DOHH2 (cell line): ENCODE results near the gene IMMP2L.

Experiments used
- H3F3A ChIP-seq: fragments of 200-600 bp; sonication (generic), shearing (Covaris generic); 2 replicates; pipeline ENCODE4 v1.6.0; 2016; ENCODE audit warnings: antibody characterized with exemption, mild to moderate bottlenecking; ENCODE audit not compliant: control insufficient read depth, insufficient read depth
- H3K27ac ChIP-seq: fragments of 200-600 bp; sonication (generic); 2 replicates; pipeline ENCODE4 v1.5.1; 2014; ENCODE audit warnings: low read depth, mild to moderate bottlenecking, low read length, moderate library complexity
- H3K27me3 ChIP-seq: fragments of 200-600 bp; sonication (generic); 2 replicates; pipeline ENCODE4 v1.6.1; 2014; ENCODE audit warnings: mild to moderate bottlenecking, low read length, mixed read lengths; ENCODE audit not compliant: control insufficient read depth
- H3K36me3 ChIP-seq: fragments of 200-600 bp; sonication (generic); 2 replicates; pipeline ENCODE4 v1.6.1; 2014; ENCODE audit warnings: mild to moderate bottlenecking, low read length, moderate library complexity, mixed read lengths; ENCODE audit not compliant: control insufficient read depth
- H3K4me1 ChIP-seq: fragments of 200-600 bp; sonication (generic); 2 replicates; pipeline ENCODE4 v1.6.1; 2014; ENCODE audit warnings: mild to moderate bottlenecking, low read length, mixed read lengths; ENCODE audit not compliant: control insufficient read depth
- H3K4me2 ChIP-seq: fragments of 200-600 bp; sonication (generic); 2 replicates; pipeline ENCODE4 v1.6.0; 2014; ENCODE audit warnings: mild to moderate bottlenecking, low read length, moderate library complexity
- H3K4me3 ChIP-seq: fragments of 200-600 bp; sonication (generic); 2 replicates; pipeline ENCODE4 v1.5.1; 2014; ENCODE audit warnings: mild to moderate bottlenecking, low read length, mixed read lengths
- H3K79me2 ChIP-seq: fragments of 200-600 bp; sonication (generic); 2 replicates; pipeline ENCODE4 v1.6.1; 2014; ENCODE audit warnings: mild to moderate bottlenecking, low read length, mixed read lengths; ENCODE audit not compliant: control insufficient read depth
- H3K9me2 ChIP-seq: fragments of 200-600 bp; sonication (generic); replicated peaks from 2 replicates; pipeline ENCODE4 v1.6.1; 2014; ENCODE audit warnings: mild to moderate bottlenecking, low read length, mixed read lengths; ENCODE audit not compliant: control insufficient read depth
- H3K9me3 ChIP-seq: fragments of 200-600 bp; sonication (generic); 2 replicates; pipeline ENCODE4 v1.6.1; 2014; ENCODE audit warnings: antibody characterized with exemption, low read length, mixed read lengths; ENCODE audit not compliant: control insufficient read depth, insufficient read depth
- H4K20me1 ChIP-seq: fragments of 200-600 bp; sonication (generic); 2 replicates; pipeline ENCODE4 v1.6.0; 2014; ENCODE audit warnings: low read depth, mild to moderate bottlenecking, antibody characterized with exemption, low read length, moderate library complexity; ENCODE audit not compliant: control insufficient read depth, insufficient read depth
- CTCF ChIP-seq: fragments of 200-600 bp; sonication (generic); IDR thresholded peaks from one replicate; pipeline ENCODE4 v1.5.1; 2014; ENCODE audit warnings: antibody characterized with exemption, mild to moderate bottlenecking, low read depth, low read length; ENCODE audit not compliant: poor library complexity, severe bottlenecking
- EZH2phosphoT487 ChIP-seq: fragments of 200-600 bp; sonication (generic); IDR thresholded peaks from 2 replicates; pipeline ENCODE4 v1.6.1; 2017; ENCODE audit warnings: borderline replicate concordance, mild to moderate bottlenecking, antibody characterized with exemption, low read length, moderate library complexity, mixed read lengths

Gene IMMP2L

GRCh38 chr7:111009526-111010040 is 552.7 kb downstream of the IMMP2L start:
- no peaks in the 10 kb centered on the region for H3K79me2 ChIP-seq
- TF ChIP-seq CTCF (no peak), EZH2phosphoT487 (no peak)

GRCh38 chr7:111006691-111007090 is 555.6 kb downstream of the IMMP2L start:
- Histone ChIP-seq H3K36me3 (no peaks in the 10 kb centered on the region), H3K79me2 (no peaks in the 10 kb centered on the region), H4K20me1 (no peaks in the 10 kb centered on the region), H3K4me1 (peaks cover 7% of the 10 kb centered on the region; the same call in 1 of the 2 replicates), H3K9me2 (no peaks in the 10 kb centered on the region), H3K9me3 (no peaks in the 10 kb centered on the region), H3K27ac (no peak overlapping the region), H3K27me3 (no peaks in the 10 kb centered on the region), H3K4me2 (no peak overlapping the region), H3F3A (no peaks in the 10 kb centered on the region), H3K4me3 (no peak overlapping the region)
- no peak for TF ChIP-seq CTCF
- no peak for TF ChIP-seq EZH2phosphoT487

More at GRCh38 chr7:111009526-111010040, 552.7 kb downstream of the IMMP2L start:
- no peak overlapping the region for H3K27ac ChIP-seq
- no peaks in the 10 kb centered on the region for H3F3A ChIP-seq
- no peaks in the 10 kb centered on the region for H3K9me3 ChIP-seq
- H3K9me2 ChIP-seq: no peaks in the 10 kb centered on the region
- no peak overlapping the region for H3K4me2 ChIP-seq
- no peaks in the 10 kb centered on the region for H4K20me1 ChIP-seq
- peaks cover 25% of the 10 kb centered on the region for H3K4me1 ChIP-seq
- H3K36me3 ChIP-seq: no peaks in the 10 kb centered on the region
- H3K4me3 ChIP-seq: no peak overlapping the region
- no peaks in the 10 kb centered on the region for H3K27me3 ChIP-seq

- H3K27ac ChIP-seq: no peak overlapping the region
- no peaks in the 10 kb centered on the region for H3K9me3 ChIP-seq
- no peak overlapping the region for H3K4me3 ChIP-seq
- H3K4me1 ChIP-seq: peaks cover 8% of the 10 kb centered on the region; the same call in 1 of the 2 replicates
- no peaks in the 10 kb centered on the region for H3F3A ChIP-seq
- no peaks in the 10 kb centered on the region for H3K9me2 ChIP-seq
- H3K79me2 ChIP-seq: no peaks in the 10 kb centered on the region
- TF ChIP-seq CTCF: no peak
- TF ChIP-seq EZH2phosphoT487: no peak
- H3K36me3 ChIP-seq: no peaks in the 10 kb centered on the region
- no peaks in the 10 kb centered on the region for H3K27me3 ChIP-seq
- no peak overlapping the region for H3K4me2 ChIP-seq
- H4K20me1 ChIP-seq: no peaks in the 10 kb centered on the region
Observed at GRCh38 chr7:111006040-111006439, 556.3 kb downstream of the IMMP2L start.
